Hematopoietic multipotent progenitor cell treated with erythropoietin and hydrocortisone succinate and interleukin-3 and kit ligand, for 6 days (in vitro differentiated cells): Measurements from ENCODE around the gene NHLRC3.
"Not testable (repeated sequence)": the region's sequence is repeated elsewhere in the genome, so short reads cannot be mapped to it uniquely, and the experiment has no call there.

Experiments
- DNase-seq: peaks from one replicate; pipeline ENCODE4 v3.0.0-alpha.2; 2015

NHLRC3 gene, protein sequence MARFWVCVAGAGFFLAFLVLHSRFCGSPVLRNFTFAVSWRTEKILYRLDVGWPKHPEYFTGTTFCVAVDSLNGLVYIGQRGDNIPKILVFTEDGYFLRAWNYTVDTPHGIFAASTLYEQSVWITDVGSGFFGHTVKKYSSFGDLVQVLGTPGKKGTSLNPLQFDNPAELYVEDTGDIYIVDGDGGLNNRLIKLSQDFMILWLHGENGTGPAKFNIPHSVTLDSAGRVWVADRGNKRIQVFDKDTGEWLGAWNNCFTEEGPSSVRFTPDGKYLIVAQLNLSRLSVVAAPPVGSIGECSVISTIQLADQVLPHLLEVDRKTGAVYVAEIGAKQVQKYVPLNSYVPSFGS

DNA sequence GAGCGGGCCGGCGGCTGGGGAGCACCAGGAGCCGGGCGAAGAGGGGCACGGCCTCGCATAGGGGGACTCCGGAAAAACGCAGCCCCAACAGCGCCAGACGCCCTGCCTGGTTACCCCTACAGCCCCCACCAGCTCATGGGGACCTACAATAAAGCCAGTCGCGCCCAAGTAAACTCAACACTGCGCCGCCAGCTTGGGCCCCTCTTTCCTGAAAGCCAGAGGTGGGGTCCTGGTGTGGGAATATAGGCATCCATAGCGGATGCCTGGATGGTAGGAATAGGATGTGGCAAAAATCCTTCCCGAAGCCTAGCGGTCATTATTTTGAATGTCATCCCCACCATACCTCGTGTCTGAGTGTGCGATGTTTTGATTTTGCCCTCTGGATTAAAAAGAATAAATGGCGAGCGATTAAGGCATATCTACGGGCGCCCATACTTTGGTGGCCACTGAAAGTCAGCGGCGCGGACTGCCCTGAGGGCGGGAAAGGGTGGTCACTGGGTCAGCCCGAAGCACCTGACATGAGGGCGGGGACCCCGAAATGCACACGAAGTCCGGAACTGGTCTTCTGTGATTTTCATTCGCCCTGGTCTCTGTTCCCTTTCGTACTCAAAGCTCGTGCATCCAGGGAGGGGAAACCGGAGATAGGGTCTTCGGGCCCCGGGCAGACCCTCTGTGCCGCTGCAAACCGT lies at the start of gene NHLRC3, which contains the start of gene PROSER1:
TSS of gene NHLRC3 (plus strand) at position 577 of the 689 bp plus-strand sequence. CDS start 184 bp downstream, outside the sequence.
TSS of gene PROSER1 (minus strand) at position 210 of the 689 bp plus-strand sequence. CDS start 847 bp downstream, outside the sequence.
- DNase-seq, result peak; percentile 94

GRCh38 chr13:38990693-38991092 lies 47.6 kb upstream of the NHLRC3 start, which contains the start of gene STOML3:
TSS of gene STOML3 (minus strand) at chr13:38990831. CDS start at chr13:38990721, 110 bp downstream.
- DNase-seq, result no peak

GRCh38 chr13:38993381-38993780 lies 44.9 kb upstream of the NHLRC3 start:
- DNase-seq, result no peak

DNA sequence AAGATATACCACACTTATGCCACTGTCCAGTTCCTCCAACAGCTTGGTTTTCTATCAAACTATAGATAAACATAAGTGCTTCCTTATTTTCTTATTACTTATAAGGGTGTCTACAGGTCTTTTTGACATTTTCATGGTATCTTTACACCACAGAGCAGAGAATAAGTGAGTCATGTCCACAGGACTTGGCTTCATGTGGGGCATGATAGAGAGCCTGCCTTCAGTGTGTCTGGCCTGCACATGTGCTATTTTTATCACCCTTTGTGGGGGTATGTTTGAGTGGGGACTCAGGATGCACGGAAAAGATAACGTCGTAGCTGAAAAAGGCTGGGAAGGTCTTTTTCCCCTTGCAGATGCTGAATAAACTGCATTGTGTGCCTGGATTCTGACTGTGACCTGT lies 39.5 kb upstream of the NHLRC3 start:
- peak; percentile 75 for DNase-seq

- DNase-seq, result not testable (repeated sequence)
Observed at GRCh38 chr13:39006371-39007111, 31.7 kb upstream of the NHLRC3 start.

GRCh38 chr13:39012608-39013007 lies 25.6 kb upstream of the NHLRC3 start:
- no peak for DNase-seq

DNA sequence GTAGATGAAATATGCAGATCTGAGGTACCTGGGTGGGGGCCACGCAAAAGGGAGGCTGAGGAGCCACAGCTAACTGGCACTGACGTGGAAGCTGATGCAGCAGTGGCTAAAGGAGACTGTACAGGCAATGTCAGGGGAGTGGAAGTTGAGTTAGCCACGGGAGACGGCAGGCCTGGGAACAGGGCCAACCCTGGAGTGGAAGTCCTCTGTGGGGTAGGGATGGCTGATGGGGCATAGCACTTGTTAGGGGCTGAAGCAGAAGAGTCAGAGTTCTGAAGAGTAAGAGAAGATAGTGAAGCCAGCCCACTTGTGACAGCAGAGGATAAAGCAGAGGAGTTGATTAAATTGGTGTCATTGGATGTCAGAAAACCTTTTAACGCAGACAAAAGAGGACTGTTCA lies 24.8 kb upstream of the NHLRC3 start:
- DNase-seq, result no peak

GRCh38 chr13:39016087-39016486 lies 22.2 kb upstream of the NHLRC3 start:
- DNase-seq, result no peak

DNA sequence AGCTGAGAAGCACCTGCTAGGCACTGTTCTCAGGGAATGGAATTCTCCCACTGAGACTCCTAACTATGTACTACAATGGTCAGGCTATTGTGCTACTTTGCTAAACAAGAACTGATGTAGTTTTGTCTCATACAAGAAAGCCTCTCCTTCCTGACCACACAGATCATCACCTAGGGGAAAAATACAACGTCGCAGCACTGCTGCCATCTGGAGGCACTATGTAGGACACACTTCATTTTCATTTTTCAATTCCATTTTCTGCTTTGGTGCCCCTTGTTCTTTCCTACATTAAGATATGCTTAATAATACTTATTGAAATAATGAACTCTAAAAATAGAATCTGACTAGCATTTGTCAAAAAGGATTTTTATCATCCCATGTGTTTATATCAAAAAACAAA lies 21.5 kb upstream of the NHLRC3 start:
- peak; percentile 62 for DNase-seq

- no peak for DNase-seq
Observed at GRCh38 chr13:39020853-39021462, 17.3 kb upstream of the NHLRC3 start.

- DNase-seq, result no peak
Observed at GRCh38 chr13:39023316-39023715, 14.9 kb upstream of the NHLRC3 start.

DNA sequence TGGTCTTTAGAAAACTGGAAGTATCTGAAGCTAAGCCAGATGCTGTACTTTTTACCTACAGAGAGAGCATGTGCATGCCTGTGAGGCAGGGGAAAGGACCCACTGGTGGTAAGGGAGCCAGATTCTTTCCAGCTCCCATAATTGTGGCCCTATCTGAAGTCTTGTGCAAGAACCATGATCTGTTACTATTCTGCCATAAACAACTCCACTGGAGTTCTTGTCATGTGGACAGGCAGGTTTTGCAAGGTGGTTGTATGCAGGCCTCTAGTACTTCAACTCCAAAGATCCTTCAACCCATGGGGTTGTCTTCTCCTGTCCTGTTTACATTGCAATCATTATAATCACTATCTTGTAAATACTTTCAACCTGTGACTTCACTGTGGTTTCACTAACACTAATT lies 14.5 kb upstream of the NHLRC3 start:
- DNase-seq, result no peak

DNA sequence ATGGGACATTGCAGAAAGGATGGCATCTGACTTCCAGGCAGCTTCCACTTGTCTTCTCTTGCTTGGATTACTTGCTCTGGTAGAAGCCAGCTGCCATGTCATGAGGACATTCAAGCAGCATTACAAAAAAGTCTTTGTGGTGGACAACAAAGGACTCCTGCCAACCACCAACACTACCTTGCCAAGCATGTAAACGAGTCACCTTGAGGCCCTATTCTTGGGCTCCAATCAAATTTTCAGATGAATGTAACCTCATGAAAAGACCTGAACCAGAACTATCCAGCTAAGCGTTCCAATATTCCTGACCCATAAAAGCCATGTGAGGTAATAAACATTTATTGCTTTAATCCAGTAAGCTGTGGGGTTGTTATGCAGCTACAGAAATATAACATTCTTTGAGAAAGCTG lies 12.8 kb upstream of the NHLRC3 start:
- DNase-seq, result no peak

- no peak for DNase-seq
Observed at GRCh38 chr13:39032150-39032549, 6.1 kb upstream of the NHLRC3 start.

GRCh38 chr13:39034085-39034484 lies 4.2 kb upstream of the NHLRC3 start:
- DNase-seq, result no peak

DNA sequence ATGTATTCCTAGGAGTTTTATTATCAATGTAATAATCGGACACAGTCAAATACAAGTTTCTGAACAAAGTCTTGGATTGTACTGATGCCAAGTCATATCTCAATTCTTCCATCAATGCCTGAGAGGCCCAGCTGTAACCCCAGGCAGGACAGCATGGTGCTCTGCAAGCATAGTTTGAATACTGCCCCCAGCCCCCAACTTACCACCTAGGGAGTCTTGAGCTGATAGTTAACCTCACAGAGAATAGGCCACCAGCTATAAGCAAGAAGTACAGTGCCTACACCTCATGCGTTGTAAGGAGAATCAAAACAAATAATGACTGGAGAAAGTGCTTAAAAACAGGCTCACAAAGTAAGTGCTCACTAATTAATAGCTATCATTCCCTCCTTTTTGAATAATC lies 3.1 kb upstream of the NHLRC3 start:
- DNase-seq, result peak; percentile 50

DNA sequence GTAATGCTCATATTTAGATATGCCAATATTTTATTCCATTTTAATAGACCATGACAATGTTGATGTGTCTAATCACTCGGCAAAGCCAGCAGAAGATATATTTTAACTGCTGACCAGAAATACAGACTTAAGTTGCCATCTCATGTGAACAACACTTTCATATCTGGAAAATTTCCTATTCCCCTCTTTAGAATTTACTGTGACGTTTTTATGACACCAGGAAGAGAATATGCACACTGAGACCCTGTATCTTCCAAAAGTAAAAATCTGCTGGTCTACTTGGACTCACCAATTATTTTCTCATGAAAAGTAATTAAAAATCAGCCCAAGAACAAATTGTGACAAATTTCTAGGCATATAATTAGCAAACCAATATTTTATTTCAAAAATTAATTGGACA lies 2.5 kb upstream of the NHLRC3 start:
- DNase-seq, result no peak

- peak; percentile 62 for DNase-seq
Observed at GRCh38 chr13:39036212-39036611, 2.0 kb upstream of the NHLRC3 start.

DNA sequence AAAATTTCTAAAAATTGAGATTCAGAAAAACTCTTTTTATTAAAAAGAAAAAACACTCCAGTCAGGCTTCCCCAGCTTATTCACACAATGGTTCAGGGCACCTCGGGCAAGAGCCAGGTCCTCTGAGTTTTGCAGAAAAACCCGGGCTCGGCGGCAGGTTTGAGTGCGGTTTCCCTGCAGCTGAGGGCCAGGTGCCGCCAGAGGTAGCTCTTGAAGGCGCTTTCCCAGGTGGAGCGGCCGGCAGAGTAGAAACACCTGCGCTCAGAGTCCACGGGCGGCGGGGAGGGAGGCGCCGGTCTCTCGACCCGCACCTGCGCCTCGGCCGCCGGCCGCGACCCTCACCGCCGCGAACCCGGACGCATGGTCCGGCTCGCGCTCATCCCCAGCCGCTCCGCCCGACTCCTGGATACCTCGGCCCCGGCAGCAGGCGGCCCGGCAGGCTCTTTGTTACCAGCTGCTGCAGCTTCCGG lies 811 bp upstream of the NHLRC3 start:
- peak; percentile 36 for DNase-seq

GRCh38 chr13:39038569-39039030 lies 344 bp downstream of the NHLRC3 start:
- DNase-seq, result peak; percentile 59

GRCh38 chr13:39039041-39039440 lies 785 bp downstream of the NHLRC3 start:
- DNase-seq, result peak; percentile 16

- no peak for DNase-seq
Observed at GRCh38 chr13:39040206-39040605, 1.9 kb downstream of the NHLRC3 start.

DNA sequence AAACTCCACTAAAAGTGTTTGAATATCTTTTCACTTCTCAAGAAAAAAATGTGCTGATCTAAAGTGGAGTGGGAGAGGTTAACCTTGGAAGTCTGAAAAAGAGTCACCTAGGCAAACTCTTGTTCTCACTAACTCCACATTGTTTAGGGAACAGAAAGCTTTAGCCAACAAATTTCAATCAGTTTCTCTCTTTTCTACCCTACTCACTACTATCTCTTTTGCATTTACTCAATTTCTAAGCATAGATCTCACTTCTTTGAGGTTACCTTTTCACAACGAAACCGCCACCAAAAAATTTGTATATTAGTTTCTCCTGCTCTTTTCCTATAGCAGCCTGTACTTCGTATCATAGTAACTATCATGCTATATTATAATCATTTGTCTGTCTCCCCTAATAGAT lies 6.3 kb downstream of the NHLRC3 start:
- DNase-seq, result no peak
